COLO829 (cell line): ENCODE measurements around the gene S1PR4.

ENCODE experiments used
- DNase-seq: peaks from one replicate; pipeline ENCODE4 v3.0.0; 2012; ENCODE audit warnings: low spot score

Gene S1PR4

GRCh38 chr19:3224346-3225168 lies 46.0 kb downstream of the S1PR4 start, which contains the start of gene CELF5:
TSS of gene CELF5 (plus strand) at chr19:3224661. CDS start at chr19:3224740, 79 bp downstream.
- DNase-seq: no peak

GRCh38 chr19:3225169-3225485 lies 46.6 kb downstream of the S1PR4 start:
- no peak for DNase-seq

DNA sequence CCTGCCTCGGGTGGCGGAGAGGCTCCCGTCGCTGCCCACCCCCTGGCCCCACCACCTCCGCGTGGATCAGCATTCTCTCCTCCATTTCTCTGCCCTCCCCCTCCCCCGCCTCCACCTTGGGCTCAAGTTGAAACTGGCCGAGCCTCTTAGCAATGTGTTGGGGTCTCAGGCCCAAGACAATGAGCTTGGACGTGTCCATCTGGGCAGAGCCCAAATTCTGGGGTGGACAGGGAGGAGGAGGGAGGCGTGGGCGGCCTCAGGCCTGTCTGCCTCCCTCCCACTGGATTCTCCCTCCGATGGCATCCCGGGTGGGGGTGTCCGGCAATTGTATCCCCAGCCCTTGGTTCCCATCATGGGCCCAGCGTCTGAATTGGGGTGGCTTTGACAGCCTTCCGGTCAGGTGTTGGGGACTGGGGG lies 47.1 kb downstream of the S1PR4 start:
- DNase-seq: no peak

- no peak for DNase-seq
Measured at GRCh38 chr19:3227054-3227626, 48.6 kb downstream of the S1PR4 start.

DNA sequence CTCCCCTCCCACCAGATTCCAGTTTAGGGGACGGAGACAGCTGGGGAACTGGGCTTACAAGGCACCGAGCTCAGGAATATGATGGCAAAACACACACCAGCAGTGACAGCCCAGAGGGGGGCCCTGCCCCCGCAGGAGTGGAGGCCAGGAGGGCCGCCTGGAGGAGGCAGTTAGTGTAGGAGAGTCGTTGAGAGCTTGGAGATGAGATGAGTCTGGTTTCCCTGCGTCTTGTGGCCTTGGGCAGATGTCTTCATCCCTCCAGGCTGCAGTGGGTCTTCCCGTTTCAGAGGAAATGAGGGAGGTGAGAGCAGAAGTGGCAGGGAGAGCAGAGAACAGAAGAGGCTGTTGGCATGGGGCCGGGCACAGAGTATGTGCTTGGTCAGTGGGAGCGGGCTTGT lies 50.8 kb downstream of the S1PR4 start:
- no peak for DNase-seq
